CD14-positive monocyte (primary cell): ENCODE data around the gene IFNK. TPM values are rescaled to one million over a fixed set of nuclear protein-coding genes. Genes with fewer than 3 reads are reported as not detected.

Source experiments
- DNase-seq, 3 donors: peaks; one replicate each; pipeline ENCODE4 v3.0.0-alpha.2; 2011 to 2022
- H2AFZ ChIP-seq: 2 replicates; pipeline ENCODE4 v1.6.0; 2012; ENCODE audit warnings: mild to moderate bottlenecking, low read depth, low read length, inconsistent platforms; ENCODE audit not compliant: insufficient read depth, poor library complexity, severe bottlenecking
- H3K27ac ChIP-seq, 2 donors: 1 replicate in 1 of 2; 2 replicates in 1 of 2; pipeline ENCODE4 v1.5.1; 2012 to 2013; ENCODE audit warnings: low read length in 2 of 2, control low read depth in 1 of 2, inconsistent platforms in 1 of 2, low read depth in 1 of 2, mild to moderate bottlenecking in 1 of 2
- H3K27me3 ChIP-seq, 2 donors: one replicate each; pipeline versions ENCODE4 v1.6.0 to v1.6.1; 2011 to 2013; ENCODE audit warnings: low read length in 2 of 2; ENCODE audit not compliant: control insufficient read depth in 2 of 2, insufficient read depth in 2 of 2
- H3K36me3 ChIP-seq, 2 donors: replicated peaks in 1 of 2; 1 replicate in 1 of 2; 2 replicates in 1 of 2; pipeline versions ENCODE4 v1.5.1 to v1.6.1; 2012 to 2013; ENCODE audit warnings: low read length in 2 of 2, control low read depth in 1 of 2, inconsistent platforms in 1 of 2, mild to moderate bottlenecking in 1 of 2; ENCODE audit not compliant: insufficient read depth in 2 of 2, control insufficient read depth in 1 of 2
- H3K4me1 ChIP-seq, 2 donors: 1 replicate in 1 of 2; 2 replicates in 1 of 2; pipeline versions ENCODE4 v1.5.1 to v1.6.1; 2012 to 2013; ENCODE audit warnings: low read length in 2 of 2, control low read depth in 1 of 2, inconsistent platforms in 1 of 2, mild to moderate bottlenecking in 1 of 2, moderate library complexity in 1 of 2; ENCODE audit not compliant: insufficient read depth in 2 of 2, control insufficient read depth in 1 of 2
- H3K4me2 ChIP-seq: replicated peaks from 2 replicates; pipeline ENCODE3; 2012; ENCODE audit warnings: low read length, moderate library complexity, mild to moderate bottlenecking; ENCODE audit not compliant: poor library complexity, severe bottlenecking; ENCODE audit errors: extremely low read depth
- H3K4me3 ChIP-seq, 3 experiments: fragments of 200-600 bp in 1 of 3; sonication (generic) in 1 of 3; replicated peaks in 1 of 3; 1 replicate in 2 of 3; 2 replicates in 1 of 3; pipeline ENCODE4 v1.5.1; 2011 to 2013; ENCODE audit warnings: low read length in 3 of 3, mild to moderate bottlenecking in 3 of 3, control low read depth in 2 of 3, low read depth in 2 of 3, inconsistent platforms in 1 of 3, moderate library complexity in 1 of 3
- H3K79me2 ChIP-seq: 2 replicates; pipeline ENCODE4 v1.6.0; 2012; ENCODE audit warnings: mild to moderate bottlenecking, control low read depth, inconsistent platforms, low read length, moderate library complexity; ENCODE audit not compliant: insufficient read depth
- H3K9ac ChIP-seq: 2 replicates; pipeline ENCODE4 v1.6.0; 2017; ENCODE audit warnings: low read length, mild to moderate bottlenecking; ENCODE audit not compliant: insufficient read depth, poor library complexity, severe bottlenecking
- H3K9me3 ChIP-seq, 2 donors: replicated peaks in 1 of 2; 1 replicate in 1 of 2; 2 replicates in 1 of 2; pipeline versions ENCODE4 v1.5.1 to v1.6.1; 2012 to 2013; ENCODE audit warnings: low read length in 2 of 2, control low read depth in 1 of 2; ENCODE audit not compliant: control insufficient read depth in 1 of 2, insufficient read depth in 1 of 2
- H4K20me1 ChIP-seq: 2 replicates; pipeline ENCODE4 v1.6.0; 2012; ENCODE audit warnings: mild to moderate bottlenecking, low read length, control low read depth, moderate library complexity; ENCODE audit not compliant: insufficient read depth
- H3K27ac Mint-ChIP-seq, 7 donors: one replicate each; pipeline ENCODE4 v1.8.0; 2020; ENCODE audit warnings: mild to moderate bottlenecking in 7 of 7, mixed read lengths in 7 of 7, moderate library complexity in 6 of 7, inconsistent platforms in 2 of 7
- H3K27me3 Mint-ChIP-seq, 3 donors: one replicate each; pipeline ENCODE4 v1.8.0; 2021 to 2022; ENCODE audit warnings: low read depth in 3 of 3, mild to moderate bottlenecking in 3 of 3, mixed read lengths in 3 of 3, moderate library complexity in 3 of 3, inconsistent platforms in 1 of 3
- H3K36me3 Mint-ChIP-seq, 2 donors: one replicate each; pipeline ENCODE4 v1.8.0; 2020; ENCODE audit warnings: mixed read lengths in 2 of 2, inconsistent platforms in 1 of 2, mild to moderate bottlenecking in 1 of 2
- H3K4me1 Mint-ChIP-seq: one replicate; pipeline ENCODE4 v1.8.0; 2020; ENCODE audit warnings: mild to moderate bottlenecking, mixed read lengths
- H3K4me3 Mint-ChIP-seq, 2 donors: one replicate each; pipeline ENCODE4 v1.8.0; 2020; ENCODE audit warnings: mild to moderate bottlenecking in 2 of 2, mixed read lengths in 2 of 2, moderate library complexity in 1 of 2
- H3K9me3 Mint-ChIP-seq, 7 donors: one replicate each; pipeline ENCODE4 v1.8.0; 2020 to 2022; ENCODE audit warnings: mixed read lengths in 7 of 7, mild to moderate bottlenecking in 6 of 7, moderate library complexity in 6 of 7, inconsistent platforms in 2 of 7
- CTCF ChIP-seq: fragments of 200-600 bp; IDR thresholded peaks from one replicate; pipeline ENCODE4 v1.8.0; 2022; ENCODE audit warnings: antibody characterized with exemption, mild to moderate bottlenecking
- WGBS: methylation state at CpG from one replicate; pipeline ENCODE4 v1.1.5; 2013; ENCODE audit warnings: missing lambda C conversion rate; ENCODE audit not compliant: insufficient coverage; 5-methylcytosine and 5-hydroxymethylcytosine counted together
- intact Hi-C, 2 donors: fragments of 100-400 bp; cut with micrococcal nuclease; formaldehyde crosslinking; loops; one replicate each; pipeline versions ENCODE4 v1.15.0 to v1.15.1; 2023
- polyA plus RNA-seq, 3 donors: library from polyadenylated mRNA; depleted of rRNA in 1 of 3; unstranded in 2 of 3; stranded (reverse) in 1 of 3; fragments of 300-500 nt in 2 of 3; fragments of >200 nt in 1 of 3; fragmentation: Illumina TruSeq in 2 of 3; gene quantifications; 1 replicate in 2 of 3; 2 replicates in 1 of 3; pipeline ENCODE4 v1.2.3, GENCODE V29; 2012 to 2021

The IFNK gene
- polyA plus RNA-seq, 3 donors = not detected

GRCh38 chr9:27503623-27504022 lies 20.5 kb upstream of the IFNK start:
- H2AFZ ChIP-seq = no peak overlapping the region
- intact Hi-C loops = no loop called here
- no peak overlapping the region for H3K4me3 ChIP-seq
- H3K4me2 ChIP-seq = no peak overlapping the region
- H3K36me3 ChIP-seq = peaks cover 0 to 8% of the 10 kb centered on the region in 2 donors
- H3K4me3 Mint-ChIP-seq = no peak overlapping the region
- no peak overlapping the region for H3K27ac ChIP-seq
- peaks cover 9 to 11% of the 10 kb centered on the region in 2 donors for H3K36me3 Mint-ChIP-seq
- no peak overlapping the region for H3K9ac ChIP-seq
- peaks cover 34% of the 10 kb centered on the region for H3K4me1 Mint-ChIP-seq
- H3K27ac Mint-ChIP-seq = peak overlapping the region in 1 of 7 donors; percentile 19
- no peak for TF ChIP-seq CTCF
- H3K27me3 ChIP-seq = no peaks in the 10 kb centered on the region
- no peaks in the 10 kb centered on the region for H3K79me2 ChIP-seq
- H3K27me3 Mint-ChIP-seq = no peaks in the 10 kb centered on the region
- peaks cover 0 to 1% (median 0%) of the 10 kb centered on the region in 7 donors for H3K9me3 Mint-ChIP-seq
- peaks cover 10 to 30% of the 10 kb centered on the region in 2 donors for H3K4me1 ChIP-seq
- WGBS = 96% methylated on average over 3 of the region's 4 CpGs
- H3K9me3 ChIP-seq = no peaks in the 10 kb centered on the region
- DNase-seq = no peak
- no peaks in the 10 kb centered on the region for H4K20me1 ChIP-seq

- no peaks in the 10 kb centered on the region for H3K27me3 ChIP-seq
- no peak overlapping the region for H2AFZ ChIP-seq
- no peak overlapping the region for H3K4me3 Mint-ChIP-seq
- H3K79me2 ChIP-seq = no peaks in the 10 kb centered on the region
- no peaks in the 10 kb centered on the region for H4K20me1 ChIP-seq
- peaks cover 10 to 26% of the 10 kb centered on the region in 2 donors for H3K4me1 ChIP-seq
- peaks cover 11% of the 10 kb centered on the region in 2 donors for H3K36me3 Mint-ChIP-seq
- no peak overlapping the region for H3K27ac ChIP-seq
- H3K27ac Mint-ChIP-seq = peak overlapping the region in 1 of 7 donors; percentile 48
- H3K4me2 ChIP-seq = no peak overlapping the region
- DNase-seq = no peak
- TF ChIP-seq CTCF = no peak
- H3K9me3 ChIP-seq = no peaks in the 10 kb centered on the region
- no peak overlapping the region for H3K4me3 ChIP-seq
- peaks cover 30% of the 10 kb centered on the region for H3K4me1 Mint-ChIP-seq
- H3K36me3 ChIP-seq = peaks cover 0 to 8% of the 10 kb centered on the region in 2 donors
- intact Hi-C loops = no loop called here
- peaks cover 0 to 2% (median 0%) of the 10 kb centered on the region in 7 donors for H3K9me3 Mint-ChIP-seq
- no peaks in the 10 kb centered on the region for H3K27me3 Mint-ChIP-seq
- no peak overlapping the region for H3K9ac ChIP-seq
These were observed 19.8 kb upstream of the IFNK start for GRCh38 chr9:27504259-27504658.
